HepG2 (cell line): Measurements from ENCODE around the gene GADD45A. TPM values are rescaled to one million over a fixed set of nuclear protein-coding genes. Genes with fewer than 3 reads are reported as not detected.

Experiments
- ATAC-seq: fragments of 200-7000 bp; cut with Tn5 transposase; 3 replicates; pipeline ENCODE4 v1.9.1; 2020; ENCODE audit warnings: mild to moderate bottlenecking, moderate library complexity
- BruUV-seq: library from RNA; stranded (reverse); fragments of 400-500 nt; replicated peaks from 2 replicates; lab custom pipeline; 2021; lab: Mats Ljungman, UMichigan
- CTCF ChIA-PET: fragments of 300-600 bp; formaldehyde crosslinking; extraction: SDS; loops from one replicate; lab custom pipeline; 2021; ENCODE audit warnings: low total read pairs, inconsistent platforms, low intra/inter-chr PET ratio; lab: Yijun Ruan, JAX
- POLR2A ChIA-PET: fragments of 350-600 bp; sonication (Branson Sonifier 250); formaldehyde crosslinking; loops from one replicate; lab custom pipeline; 2020; ENCODE audit warnings: antibody characterized with exemption, inconsistent platforms; lab: Yijun Ruan, JAX
- DNase-seq: peaks from one replicate; pipeline ENCODE4 v3.0.0-alpha.2; 2015; ENCODE audit warnings: low spot score
- FAIRE-seq: peaks from 3 replicates; lab custom pipeline; 2011; peaks lifted over from hg19 to GRCh38; lab: Jason Lieb, UNC
- H2AFZ ChIP-seq: one replicate; pipeline ENCODE4 v1.6.1; 2011; ENCODE audit warnings: low read length, inconsistent platforms
- H3K27ac ChIP-seq: fragments of 300-600 bp; 3 replicates; pipeline ENCODE4 v1.8.0; 2011; ENCODE audit warnings: mixed run types, mild to moderate bottlenecking, mixed read lengths, low read length, inconsistent platforms; ENCODE audit not compliant: insufficient read depth; ENCODE audit errors: extremely low read length
- H3K27me3 ChIP-seq, 2 experiments: fragments of 200-600 bp in 1 of 2; 2 replicates in 1 of 2; 3 replicates in 1 of 2; pipeline versions ENCODE4 v1.6.0 to v1.8.0; 2011; ENCODE audit warnings: low read length in 2 of 2, mild to moderate bottlenecking in 2 of 2, moderate library complexity in 2 of 2, inconsistent platforms in 1 of 2; ENCODE audit not compliant: insufficient read depth in 2 of 2, control insufficient read depth in 1 of 2
- H3K36me3 ChIP-seq, 2 experiments: fragments of 200-600 bp in 1 of 2; replicated peaks in 1 of 2; 2 replicates in 1 of 2; 3 replicates in 1 of 2; pipeline versions ENCODE4 v1.5.1 to v1.8.0; 2011; ENCODE audit warnings: low read length in 2 of 2, inconsistent platforms in 1 of 2; ENCODE audit not compliant: insufficient read depth in 2 of 2, control insufficient read depth in 1 of 2
- H3K4me1 ChIP-seq: 2 replicates; pipeline ENCODE4 v1.5.1; 2012; ENCODE audit warnings: low read length, inconsistent platforms; ENCODE audit not compliant: insufficient read depth
- H3K4me2 ChIP-seq: 2 replicates; pipeline ENCODE4 v1.6.0; 2011; ENCODE audit warnings: low read depth, low read length, inconsistent platforms
- H3K4me3 ChIP-seq, 3 experiments: fragments of 200-600 bp in 1 of 3; sonication (generic), shearing (Covaris generic) in 1 of 3; replicated peaks in 1 of 3; 2 replicates each; pipeline ENCODE4 v1.5.1; 2011 to 2016; ENCODE audit warnings: low read length in 3 of 3, inconsistent platforms in 2 of 3, low read depth in 2 of 3, mild to moderate bottlenecking in 2 of 3, control low read depth in 1 of 3, mixed read lengths in 1 of 3; ENCODE audit not compliant: insufficient read depth in 1 of 3
- H3K79me2 ChIP-seq: one replicate; pipeline ENCODE4 v1.6.1; 2011; ENCODE audit warnings: low read length, inconsistent platforms; ENCODE audit not compliant: insufficient read depth
- H3K9ac ChIP-seq: 2 replicates; pipeline ENCODE4 v1.6.0; 2011; ENCODE audit warnings: mild to moderate bottlenecking, low read depth, low read length, inconsistent platforms; ENCODE audit not compliant: insufficient read depth
- H3K9me3 ChIP-seq: 2 replicates; pipeline ENCODE4 v1.5.1; 2012; ENCODE audit warnings: mild to moderate bottlenecking, low read length
- H4K20me1 ChIP-seq: 2 replicates; pipeline ENCODE4 v1.6.0; 2011; ENCODE audit warnings: inconsistent platforms, mild to moderate bottlenecking, low read length, moderate library complexity; ENCODE audit not compliant: insufficient read depth
- AFF4 ChIP-seq: sonication (generic); formaldehyde crosslinking; IDR thresholded peaks from 2 replicates; pipeline ENCODE4 v1.4.0; 2020; ENCODE audit warnings: missing genetic modification reagents
- CEBPG ChIP-seq: IDR thresholded peaks from 2 replicates; pipeline ENCODE4 v1.6.1; 2016
- CSRNP2 ChIP-seq: sonication (generic); formaldehyde crosslinking; conservative IDR thresholded peaks from 2 replicates; pipeline ENCODE4 v1.8.0; 2022; ENCODE audit warnings: low read depth, missing genetic modification reagents
- FOXM1 ChIP-seq: sonication (generic); formaldehyde crosslinking; IDR thresholded peaks from 2 replicates; pipeline ENCODE4 v1.5.0; 2020; ENCODE audit warnings: missing genetic modification reagents
- KDM5B ChIP-seq: sonication (generic); formaldehyde crosslinking; IDR thresholded peaks from 2 replicates; pipeline ENCODE4 v1.4.0; 2020; ENCODE audit warnings: missing genetic modification reagents, mild to moderate bottlenecking, borderline replicate concordance
- LBX2 ChIP-seq: sonication (generic); formaldehyde crosslinking; IDR thresholded peaks from 2 replicates; pipeline ENCODE4 v1.5.0; 2020; ENCODE audit warnings: missing genetic modification reagents, mild to moderate bottlenecking, borderline replicate concordance
- RXRA ChIP-seq: sonication (generic); formaldehyde crosslinking; IDR thresholded peaks from 2 replicates; pipeline ENCODE4 v1.5.1; 2020; ENCODE audit warnings: missing genetic modification reagents
- SIX4 ChIP-seq: sonication (generic); formaldehyde crosslinking; IDR thresholded peaks from 2 replicates; pipeline ENCODE4 v1.4.0; 2020; ENCODE audit warnings: missing genetic modification reagents
- ZFP1 ChIP-seq: IDR thresholded peaks from 2 replicates; pipeline ENCODE4 v1.6.1; 2016
- ZNF629 ChIP-seq: sonication (generic); formaldehyde crosslinking; conservative IDR thresholded peaks from 2 replicates; pipeline ENCODE4 v1.5.0; 2020; ENCODE audit warnings: missing genetic modification reagents
- ZNF660 ChIP-seq: sonication (generic); formaldehyde crosslinking; IDR thresholded peaks from 2 replicates; pipeline ENCODE4 v1.5.1; 2020; ENCODE audit warnings: mild to moderate bottlenecking, low read depth, missing genetic modification reagents, borderline replicate concordance
- WGBS: methylation state at CpG from one replicate; pipeline ENCODE4 v1.1.6; 2017; ENCODE audit warnings: low lambda C conversion rate; 5-methylcytosine and 5-hydroxymethylcytosine counted together
- in situ Hi-C: cut with HindIII; loops from 2 replicates; pipeline ENCODE4 v1.10.0; 2017; ENCODE audit warnings: low pct_unique_long_range_greater_than_20kb; ENCODE audit not compliant: extremely low pct_ligation_motif_present
- intact Hi-C: fragments of 100-400 bp; cut with micrococcal nuclease; formaldehyde crosslinking; loops from one replicate; pipeline ENCODE4 v1.10.0; 2022; ENCODE audit not compliant: unreplicated experiment
- polyA plus RNA-seq, 8 experiments: library from polyadenylated mRNA; depleted of rRNA in 3 of 8; stranded (reverse) in 7 of 8; unstranded in 1 of 8; fragments of >200 nt; fragmentation: Illumina TruSeq in 4 of 8; extraction: Trizol in 4 of 8; gene quantifications; 2 replicates each; pipeline versions ENCODE4 v1.2.1 to v1.2.3, GENCODE V29; 2011 to 2016; ENCODE audit warnings: low read depth in 4 of 8, missing spikeins in 1 of 8, mixed read lengths in 1 of 8; ENCODE audit not compliant: insufficient read depth in 1 of 8
- total RNA-seq, 5 experiments: library from RNA; depleted of rRNA; stranded (reverse); fragments of >200 nt; fragmentation: Illumina TruSeq; extraction: Trizol; gene quantifications; 2 replicates each; pipeline ENCODE4 v1.2.3, GENCODE V29; 2016; ENCODE audit warnings: low read depth in 1 of 5

The GADD45A gene
- total and polyA plus RNA-seq, 2 of the 13 experiments (the other 11 are each of a cell fraction or from before 2014, with no cell fraction given), result 33.2 to 46.2 TPM

- in situ Hi-C loops, result no loop called here
- Histone ChIP-seq H2AFZ (no peak overlapping the region), H3K9me3 (no peaks in the 10 kb centered on the region), H3K27ac (no peak overlapping the region), H3K4me3 (no peak overlapping the region), H3K79me2 (no peaks in the 10 kb centered on the region), H3K36me3 (no peaks in the 10 kb centered on the region), H3K27me3 (no peaks in the 10 kb centered on the region), H3K9ac (no peak overlapping the region), H3K4me2 (no peak overlapping the region), H4K20me1 (no peaks in the 10 kb centered on the region), H3K4me1 (peaks cover 24% of the 10 kb centered on the region)
- ATAC-seq, result no peak
- no TSS peak for BruUV-seq
- FAIRE-seq, result no peak
- 85% methylated on average over 2 of the region's 2 CpGs for WGBS
- no peak for TF ChIP-seq KDM5B (CRISPR knock-in tag)
- no peak for TF ChIP-seq CEBPG (CRISPR knock-in tag)
- no peak for TF ChIP-seq FOXM1
- no peak for TF ChIP-seq SIX4 (CRISPR knock-in tag)
- no peak for TF ChIP-seq LBX2 (CRISPR knock-in tag)
- ChIA-PET CTCF (no interaction called here), POLR2A (no interaction called here)
- intact Hi-C loops, result no loop called here
- no peak for DNase-seq
Measured at GRCh38 chr1:67677408-67677807, 7.6 kb upstream of the GADD45A start.

- H3K36me3 ChIP-seq, result no peaks in the 10 kb centered on the region
- 98% methylated on average over 2 of the region's 2 CpGs for WGBS
- H3K9me3 ChIP-seq, result no peaks in the 10 kb centered on the region
- H3K4me3 ChIP-seq, result no peak overlapping the region
- H3K27me3 ChIP-seq, result no peaks in the 10 kb centered on the region
- CTCF ChIA-PET, result no interaction called here
- intact Hi-C loops, result no loop called here
- no peaks in the 10 kb centered on the region for H3K79me2 ChIP-seq
- DNase-seq, result no peak
- no peak for ATAC-seq
- H3K9ac ChIP-seq, result no peak overlapping the region
- peaks cover 30% of the 10 kb centered on the region for H3K4me1 ChIP-seq
- H4K20me1 ChIP-seq, result no peaks in the 10 kb centered on the region
- FAIRE-seq, result no peak
- no TSS peak for BruUV-seq
- H2AFZ ChIP-seq, result no peak overlapping the region
- no peak overlapping the region for H3K4me2 ChIP-seq
- H3K27ac ChIP-seq, result no peak overlapping the region
- in situ Hi-C loops, result no loop called here
- POLR2A ChIA-PET, result no interaction called here
- TF ChIP-seq RXRA (CRISPR knock-in tag) (no peak), ZFP1 (CRISPR knock-in tag) (no peak), CSRNP2 (CRISPR knock-in tag) (no peak), ZNF629 (CRISPR knock-in tag) (no peak), AFF4 (CRISPR knock-in tag) (no peak), ZNF660 (CRISPR knock-in tag) (no peak)
Measured at GRCh38 chr1:67677930-67678329, 7.1 kb upstream of the GADD45A start.
